H1 (cell line): Measurements from ENCODE around the gene NFIA. TPM values are rescaled to one million over a fixed set of nuclear protein-coding genes. Genes with fewer than 3 reads are reported as not detected.

Experiments
- CHD7 ChIP-seq: fragments of 300-600 bp; sonication (generic); IDR thresholded peaks from 2 replicates; pipeline ENCODE4 v1.7.1; 2012; ENCODE audit warnings: low read length, moderate library complexity, mild to moderate bottlenecking, inconsistent platforms; ENCODE audit not compliant: insufficient replicate concordance
- E2F6 ChIP-seq: IDR thresholded peaks from 2 replicates; pipeline ENCODE4 v1.6.1; 2012; ENCODE audit warnings: inconsistent platforms
- EGR1 ChIP-seq: IDR thresholded peaks from 2 replicates; pipeline ENCODE4 v1.6.1; 2011; ENCODE audit warnings: low read depth, low read length, borderline replicate concordance
- GABPA ChIP-seq: IDR thresholded peaks from 2 replicates; pipeline ENCODE4 v1.6.1; 2011; ENCODE audit warnings: mild to moderate bottlenecking, low read length, moderate library complexity, borderline replicate concordance; ENCODE audit not compliant: insufficient read depth
- JUN ChIP-seq: IDR thresholded peaks from 2 replicates; pipeline ENCODE4 v1.6.1; 2011; ENCODE audit warnings: low read depth, mild to moderate bottlenecking, improper control_type of control experiment, low read length
- KDM5A ChIP-seq: fragments of 200-600 bp; IDR thresholded peaks from 2 replicates; pipeline ENCODE4 v1.7.1; 2012; ENCODE audit warnings: mild to moderate bottlenecking, low read length, inconsistent platforms, mixed read lengths
- NRF1 ChIP-seq: IDR thresholded peaks from 2 replicates; pipeline ENCODE4 v1.6.1; 2011; ENCODE audit warnings: mild to moderate bottlenecking, low read depth, low read length, improper control_type of control experiment
- SIN3A ChIP-seq, 2 experiments: IDR thresholded peaks in 1 of 2; conservative IDR thresholded peaks in 1 of 2; 2 replicates each; pipeline ENCODE4 v1.6.1; 2011 to 2012; ENCODE audit warnings: low read length in 2 of 2, improper control_type of control experiment in 1 of 2, low read depth in 1 of 2, mild to moderate bottlenecking in 1 of 2
- TAF1 ChIP-seq: IDR thresholded peaks from 2 replicates; pipeline ENCODE4 v1.6.1; 2011; ENCODE audit warnings: mild to moderate bottlenecking, low read depth, low read length
- USF2 ChIP-seq: IDR thresholded peaks from 2 replicates; pipeline ENCODE4 v1.6.1; 2011; ENCODE audit warnings: low read length, improper control_type of control experiment
- polyA plus RNA-seq, 7 experiments: library from polyadenylated mRNA; depleted of rRNA in 3 of 7; stranded (reverse) in 5 of 7; unstranded in 2 of 7; fragments of >200 nt in 5 of 7; fragments of 200-250 nt in 2 of 7; gene quantifications; 1 replicate in 5 of 7; 2 replicates in 1 of 7; 4 replicates in 1 of 7; pipeline versions ENCODE4 v1.2.1 to v1.2.3, GENCODE V29; 2011 to 2013; ENCODE audit warnings: missing spikeins in 2 of 7, mixed read lengths in 2 of 7
- total RNA-seq: library from RNA; stranded (reverse); fragmentation: NEBNext Ultra II Directional; extraction: Animal tissue kit (Norgen Biotek cat#: 25700); gene quantifications from 2 replicates; pipeline ENCODE4 v1.2.1, GENCODE V29; 2021

The NFIA gene
- total and polyA plus RNA-seq, 2 of the 8 experiments (the other 6 are each of a cell fraction or from before 2014, with no cell fraction given): 1.8 to 2.3 TPM

- TF ChIP-seq CHD7: no peak
- TF ChIP-seq E2F6: no peak
- no peak for TF ChIP-seq NRF1
- no peak for TF ChIP-seq TAF1
- TF ChIP-seq JUN: no peak
- TF ChIP-seq EGR1: no peak
- no peak for TF ChIP-seq SIN3A (conservative IDR thresholded peaks at IDR 0.05 in 1 of 2, IDR thresholded peaks at IDR 0.05 in 1 of 2; ENCODE audit: low read depth in 1 of 2, low read length in 2 of 2)
- TF ChIP-seq USF2: no peak
- TF ChIP-seq GABPA: no peak
- no peak for TF ChIP-seq KDM5A
These were observed 69.2 kb downstream of the NFIA start (continued) for GRCh38 chr1:61151565-61151964.
